NCI-H748 treated with DMSO at 0.1 percent for 48 hours (cell line): ENCODE measurements around the gene NAPG.
"Not testable (repeated sequence)": the region's sequence is repeated elsewhere in the genome, so short reads cannot be mapped to it uniquely, and the experiment has no call there.

Source experiments
- DNase-seq: peaks from one replicate; lab custom pipeline; 2025; lab: John Stamatoyannopoulos, UW

NAPG gene

GRCh38 chr18:10525697-10526560, at the start of gene NAPG:
Gene NAPG, plus strand, starts transcription at chr18:10526027. Its CDS starts 76 bp downstream, at chr18:10526103.
- DNase-seq: peak; percentile 82

GRCh38 chr18:10476338-10476791, 49.5 kb upstream of the NAPG start:
- no peak for DNase-seq

- no peak for DNase-seq
Measured at GRCh38 chr18:10477121-10477862, 48.5 kb upstream of the NAPG start.

- no peak for DNase-seq
Measured at GRCh38 chr18:10477863-10478260, 48.0 kb upstream of the NAPG start.

GRCh38 chr18:10481831-10482230, 44.0 kb upstream of the NAPG start:
- DNase-seq: no peak

GRCh38 chr18:10482363-10482984, 43.4 kb upstream of the NAPG start:
- no peak for DNase-seq

- DNase-seq: no peak
Measured at GRCh38 chr18:10482985-10483949, 42.6 kb upstream of the NAPG start.

GRCh38 chr18:10485475-10485874, 40.4 kb upstream of the NAPG start:
- no peak for DNase-seq

GRCh38 chr18:10486362-10486761, 39.5 kb upstream of the NAPG start:
- no peak for DNase-seq

- DNase-seq: no peak
Measured at GRCh38 chr18:10487154-10487553, 38.7 kb upstream of the NAPG start.

GRCh38 chr18:10488017-10488416, 37.8 kb upstream of the NAPG start:
- DNase-seq: no peak

GRCh38 chr18:10490401-10491165, 35.2 kb upstream of the NAPG start:
- DNase-seq: no peak

- DNase-seq: no peak
Measured at GRCh38 chr18:10495936-10496335, 29.9 kb upstream of the NAPG start.

GRCh38 chr18:10497206-10497749, 28.5 kb upstream of the NAPG start:
- DNase-seq: no peak

GRCh38 chr18:10499230-10499629, 26.6 kb upstream of the NAPG start:
- no peak for DNase-seq

GRCh38 chr18:10500038-10500437, 25.8 kb upstream of the NAPG start:
- DNase-seq: no peak

- no peak for DNase-seq
Measured at GRCh38 chr18:10504723-10505122, 21.1 kb upstream of the NAPG start.

GRCh38 chr18:10505892-10506291, 19.9 kb upstream of the NAPG start:
- DNase-seq: not testable (repeated sequence)

GRCh38 chr18:10508591-10508990, 17.2 kb upstream of the NAPG start:
- DNase-seq: no peak

GRCh38 chr18:10511236-10511635, 14.6 kb upstream of the NAPG start:
- DNase-seq: no peak
